ELF-1 (cell line): ENCODE data around the gene CLDN14.
A peak's percentile ranks its signal among the peaks of the same experiment; 100 is the strongest.

Experiments
- DNase-seq: peaks from one replicate; pipeline ENCODE4 v3.0.0-alpha.2; 2016; ENCODE audit warnings: low read depth, low spot score

The CLDN14 gene

GRCh38 chr21:36434144-36434543 is 45.8 kb downstream of the CLDN14 start:
- no peak for DNase-seq

- DNase-seq, result no peak
Observed at GRCh38 chr21:36433059-36433709, 46.7 kb downstream of the CLDN14 start.

GRCh38 chr21:36431252-36431651 is 48.7 kb downstream of the CLDN14 start:
- no peak for DNase-seq

GRCh38 chr21:36430841-36431240 is 49.1 kb downstream of the CLDN14 start:
- no peak for DNase-seq

- peak; percentile 95 for DNase-seq
Observed at GRCh38 chr21:36429947-36430546, 49.9 kb downstream of the CLDN14 start.

- no peak for DNase-seq
Observed at GRCh38 chr21:36428761-36429432, 51.0 kb downstream of the CLDN14 start.

GRCh38 chr21:36427502-36427901 is 52.4 kb downstream of the CLDN14 start:
- DNase-seq, result no peak

GRCh38 chr21:36425286-36425685 is 54.6 kb downstream of the CLDN14 start:
- peak; percentile 50 for DNase-seq

- DNase-seq, result no peak
Observed at GRCh38 chr21:36424592-36424991, 55.3 kb downstream of the CLDN14 start.

- DNase-seq, result no peak
Observed at GRCh38 chr21:36423771-36424433, 56.0 kb downstream of the CLDN14 start.

GRCh38 chr21:36422279-36423098 is 57.4 kb downstream of the CLDN14 start:
- peak; percentile 90 for DNase-seq

GRCh38 chr21:36420571-36421339 is 59.2 kb downstream of the CLDN14 start:
- DNase-seq, result no peak

GRCh38 chr21:36419996-36420395 is 59.9 kb downstream of the CLDN14 start:
- peak; percentile 74 for DNase-seq

- no peak for DNase-seq
Observed at GRCh38 chr21:36419241-36419640, 60.7 kb downstream of the CLDN14 start.

- no peak for DNase-seq
Observed at GRCh38 chr21:36415375-36415774, 64.5 kb downstream of the CLDN14 start.

GRCh38 chr21:36412916-36413315 is 67.0 kb downstream of the CLDN14 start:
- no peak for DNase-seq

- no peak for DNase-seq
Observed at GRCh38 chr21:36411301-36411700, 68.6 kb downstream of the CLDN14 start.
